HG03521 (cell line): ENCODE data around the gene LSG1.

ENCODE experiments used
- ATAC-seq: cut with Tn5 transposase; IDR thresholded peaks from one replicate; pipeline ENCODE4 v1.9.1; 2021; ENCODE audit warnings: mild to moderate bottlenecking, moderate library complexity; ENCODE audit not compliant: unreplicated experiment

Gene LSG1

DNA sequence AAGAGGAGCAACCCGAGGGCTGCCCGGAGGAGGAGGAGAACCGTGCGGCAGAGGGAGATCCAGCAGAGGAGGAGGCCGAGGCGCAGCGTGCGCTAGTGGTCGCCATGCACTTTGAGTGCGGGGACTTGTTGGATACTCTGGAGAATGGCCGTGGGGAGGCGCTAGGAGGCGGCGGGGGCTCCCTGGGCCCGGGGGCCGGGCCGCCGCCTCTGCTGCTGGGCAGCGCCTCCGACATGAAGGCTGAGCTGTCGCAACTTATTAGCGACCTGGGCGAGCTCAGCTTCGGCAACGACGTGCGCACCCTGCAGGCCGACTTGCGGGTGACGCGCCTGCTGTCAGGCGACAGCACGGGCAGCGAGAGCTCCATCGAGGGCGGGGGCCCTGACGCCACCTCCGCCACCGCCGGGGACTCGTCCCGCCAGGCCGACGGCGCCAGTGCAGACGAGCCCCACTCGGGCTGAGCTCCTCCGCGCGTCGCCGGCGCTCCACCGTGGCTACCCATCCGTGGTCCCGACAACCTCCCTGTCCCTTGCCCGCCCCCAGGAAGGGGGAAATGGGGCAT is 15.7 kb upstream of the LSG1 start:
- ATAC-seq = peak; percentile 33

DNA sequence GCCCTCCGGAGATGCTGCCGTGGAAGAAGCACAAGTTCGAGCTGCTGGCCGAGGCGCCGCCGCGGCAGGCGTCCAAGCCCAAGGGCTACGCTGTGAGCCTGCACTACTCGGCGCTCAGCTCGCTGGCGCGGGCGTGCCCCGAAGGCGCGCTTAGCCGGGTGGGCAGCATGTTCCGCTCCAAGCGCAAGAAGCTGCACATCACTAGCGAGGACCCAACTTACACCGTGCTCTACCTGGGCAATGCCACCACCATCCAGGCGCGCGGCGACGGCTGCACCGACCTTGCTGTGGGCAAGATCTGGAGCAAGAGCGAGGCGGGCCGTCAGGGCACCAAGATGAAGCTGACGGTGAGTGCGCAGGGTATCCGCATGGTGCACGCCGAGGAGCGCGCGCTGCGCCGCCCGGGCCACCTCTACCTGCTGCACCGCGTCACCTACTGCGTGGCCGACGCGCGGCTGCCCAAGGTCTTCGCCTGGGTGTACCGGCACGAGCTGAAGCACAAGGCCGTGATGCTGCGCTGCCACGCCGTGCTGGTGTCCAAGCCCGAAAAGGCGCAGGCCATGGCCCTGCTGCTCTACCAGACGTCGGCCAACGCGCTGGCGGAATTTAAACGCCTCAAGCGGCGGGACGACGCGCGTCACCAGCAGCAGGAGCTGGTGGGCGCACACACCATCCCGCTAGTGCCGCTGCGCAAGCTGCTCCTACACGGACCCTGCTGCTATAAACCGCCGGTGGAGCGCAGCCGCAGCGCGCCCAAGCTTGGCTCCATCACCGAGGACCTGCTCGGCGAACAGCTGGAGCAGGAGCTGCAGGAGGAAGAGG is 15.0 kb upstream of the LSG1 start:
- peak; percentile 4 for ATAC-seq

DNA sequence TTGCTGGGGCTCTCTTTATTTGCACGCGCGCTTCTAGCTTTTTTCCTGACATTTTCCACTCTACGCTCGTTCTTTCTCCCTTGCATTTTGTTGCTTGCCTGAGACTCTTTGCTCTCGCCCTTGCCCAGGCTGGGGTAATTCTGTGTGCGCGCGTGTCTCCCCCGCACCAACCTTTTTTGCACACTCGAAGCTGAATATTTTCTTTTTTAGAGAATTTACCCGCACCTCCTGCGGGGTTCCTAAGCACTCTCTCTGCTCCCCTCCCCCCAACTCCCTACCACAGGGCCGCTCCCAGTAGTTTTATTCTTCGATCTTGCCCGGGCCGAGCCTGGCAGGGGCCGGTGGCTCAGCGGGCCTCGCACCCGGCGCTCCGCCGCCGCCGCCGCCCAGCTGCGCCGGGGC is 14.4 kb upstream of the LSG1 start:
- no peak for ATAC-seq

DNA sequence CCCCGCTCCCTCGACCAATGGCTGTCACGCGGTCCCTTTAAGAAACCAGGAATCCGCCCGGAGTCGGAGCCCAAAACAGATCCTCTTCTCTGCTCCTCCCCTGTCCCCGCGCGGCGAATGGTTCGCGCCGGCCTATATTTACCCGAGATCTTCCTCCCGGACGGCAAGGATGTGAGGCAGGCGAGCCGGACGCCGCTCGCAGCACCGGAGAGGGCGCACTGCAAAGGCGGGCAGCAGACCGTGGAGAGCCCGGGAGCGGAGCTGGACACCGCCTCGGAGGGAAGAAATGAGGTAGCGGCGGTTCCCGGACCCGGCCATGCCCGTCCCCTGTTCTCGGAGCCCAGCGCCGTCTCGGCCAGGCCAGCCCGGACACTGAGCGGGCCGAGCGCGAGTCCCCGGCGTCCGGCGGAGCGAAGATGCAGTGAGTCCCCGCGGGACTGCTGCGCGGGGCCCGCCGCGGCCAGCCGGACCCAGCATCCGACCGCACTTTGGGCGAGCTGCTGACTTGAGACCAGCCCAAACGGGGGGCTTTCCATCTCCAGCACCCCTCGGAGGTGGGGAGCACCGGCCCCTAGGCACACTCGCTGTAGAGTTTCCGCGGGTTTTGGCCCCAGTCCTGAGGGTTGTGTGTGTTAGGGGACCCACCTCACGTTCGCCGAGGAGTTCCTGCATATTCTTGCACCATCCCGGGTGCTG is 13.9 kb upstream of the LSG1 start, which contains the start of gene FAM43A:
Gene FAM43A (plus strand): TSS at position 166 of the 696 bp plus-strand sequence. CDS start 944 bp downstream, outside the sequence.
- peak; percentile 31 for ATAC-seq

DNA sequence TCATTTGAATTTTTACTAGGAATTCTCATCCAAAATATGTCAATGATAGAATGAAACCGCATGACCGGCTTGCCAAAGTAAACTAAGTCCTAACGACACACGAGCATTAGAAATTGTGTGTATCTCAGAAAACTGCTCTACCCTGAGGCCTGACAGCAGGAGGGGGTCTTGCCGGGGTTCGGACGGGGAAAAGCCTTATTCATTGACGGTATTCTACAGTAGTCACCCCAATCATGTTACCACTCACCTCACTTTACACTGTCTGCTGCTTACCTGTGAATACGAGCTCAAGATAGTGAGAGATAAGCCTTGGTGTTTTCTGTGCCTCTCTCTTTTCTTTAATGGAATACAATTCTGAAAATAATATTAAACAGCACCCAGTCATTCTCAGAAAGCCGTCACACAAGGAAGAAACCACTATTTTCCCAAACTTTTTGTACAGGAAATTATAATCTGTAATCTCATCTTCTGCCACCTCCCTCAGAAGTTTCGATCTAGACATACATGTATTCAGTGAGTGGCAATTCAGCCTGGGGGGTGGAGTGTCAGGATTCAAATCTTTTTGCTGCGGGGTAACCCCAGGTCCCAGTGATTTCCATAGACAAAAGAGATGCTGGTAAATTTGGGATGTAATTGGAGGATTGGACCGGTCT is 13.2 kb upstream of the LSG1 start:
- peak; percentile 1 for ATAC-seq

DNA sequence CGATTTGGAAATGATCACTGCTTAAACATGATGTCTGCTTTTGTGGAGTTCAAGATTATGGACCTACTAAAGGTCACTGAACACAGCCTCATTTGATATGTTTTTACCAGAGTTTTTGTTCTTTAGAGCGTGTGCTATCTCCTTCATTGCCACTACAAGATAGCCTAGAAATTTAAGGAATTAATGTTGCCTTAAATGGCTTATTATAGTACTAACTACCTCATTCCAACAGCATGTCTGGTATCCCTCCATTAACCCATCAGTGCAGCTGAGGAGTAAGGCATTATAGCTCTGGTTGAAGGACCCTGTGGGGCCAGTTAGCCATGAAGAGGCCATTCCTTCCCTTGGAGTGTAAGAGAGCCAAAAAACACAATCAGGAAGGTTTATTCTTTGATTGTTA is 11.4 kb upstream of the LSG1 start:
- no peak for ATAC-seq

- no peak for ATAC-seq
Measured at GRCh38 chr3:194682694-194683310, 10.8 kb upstream of the LSG1 start.

- no peak for ATAC-seq
Measured at GRCh38 chr3:194682189-194682693, 10.2 kb upstream of the LSG1 start.

- no peak for ATAC-seq
Measured at GRCh38 chr3:194680888-194681615, 9.1 kb upstream of the LSG1 start.

DNA sequence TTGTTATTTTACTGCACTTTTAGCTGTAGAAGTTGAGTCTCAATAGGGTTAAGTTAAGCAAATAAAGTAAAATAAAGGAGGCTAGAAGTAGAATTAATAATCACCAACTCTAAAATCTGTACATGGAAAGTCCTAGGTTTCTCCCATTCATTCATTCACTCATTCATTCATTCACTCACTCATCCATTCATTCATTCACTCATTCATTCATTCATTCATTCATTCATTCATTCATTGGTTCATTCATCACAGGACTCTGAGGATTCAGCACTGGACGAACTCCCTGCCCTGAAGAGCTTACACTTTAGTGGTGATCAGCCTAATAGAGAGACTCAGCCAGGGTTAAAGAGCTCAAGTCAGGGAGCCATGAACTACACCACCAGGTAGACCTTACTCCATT is 4.5 kb upstream of the LSG1 start:
- no peak for ATAC-seq

DNA sequence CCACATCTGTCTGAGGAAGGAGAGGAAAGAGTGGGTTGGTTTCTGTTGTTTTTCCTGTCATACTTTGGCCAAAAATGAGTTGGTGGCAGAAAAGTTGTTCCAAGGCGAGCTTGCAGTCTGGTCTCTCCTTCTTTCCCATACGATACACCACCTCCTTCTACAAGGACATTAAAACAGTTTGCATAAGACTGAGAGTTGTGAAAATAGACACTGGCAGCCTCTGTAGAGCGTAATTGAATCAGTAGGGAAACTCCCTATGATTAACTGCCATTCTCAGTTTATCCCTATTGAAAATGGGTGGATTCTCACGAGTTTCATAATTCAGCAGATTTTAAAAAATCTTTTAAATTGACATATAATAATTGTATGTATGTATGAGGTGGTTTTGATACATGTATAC is 3.7 kb upstream of the LSG1 start:
- ATAC-seq = no peak

DNA sequence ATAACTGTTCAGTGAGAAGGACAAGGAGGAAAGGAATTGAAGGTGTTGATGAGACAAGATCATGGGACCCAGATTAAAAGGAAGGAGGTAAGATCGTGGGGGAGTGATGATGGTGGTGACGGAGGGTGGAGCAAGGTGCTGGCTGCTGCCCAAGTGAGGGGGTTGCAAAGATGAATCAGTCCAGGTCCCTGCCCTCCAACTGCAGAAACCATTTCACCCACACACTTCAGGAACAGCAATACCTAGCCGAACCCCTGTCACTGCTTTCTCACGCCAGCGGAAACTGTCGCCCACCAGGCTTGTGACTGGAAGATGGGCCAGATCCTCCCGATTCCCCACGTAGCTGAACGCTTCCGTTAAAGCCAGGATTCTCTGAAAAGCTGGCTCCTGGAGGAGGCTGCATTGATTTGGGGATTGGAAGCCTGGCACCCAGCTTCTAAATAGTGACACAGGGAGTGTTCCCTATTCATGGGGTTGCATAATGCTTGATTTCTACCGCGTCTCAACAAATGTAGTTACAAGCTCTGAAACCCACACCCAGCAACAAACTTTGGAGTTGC is 3.2 kb upstream of the LSG1 start:
- ATAC-seq = no peak

DNA sequence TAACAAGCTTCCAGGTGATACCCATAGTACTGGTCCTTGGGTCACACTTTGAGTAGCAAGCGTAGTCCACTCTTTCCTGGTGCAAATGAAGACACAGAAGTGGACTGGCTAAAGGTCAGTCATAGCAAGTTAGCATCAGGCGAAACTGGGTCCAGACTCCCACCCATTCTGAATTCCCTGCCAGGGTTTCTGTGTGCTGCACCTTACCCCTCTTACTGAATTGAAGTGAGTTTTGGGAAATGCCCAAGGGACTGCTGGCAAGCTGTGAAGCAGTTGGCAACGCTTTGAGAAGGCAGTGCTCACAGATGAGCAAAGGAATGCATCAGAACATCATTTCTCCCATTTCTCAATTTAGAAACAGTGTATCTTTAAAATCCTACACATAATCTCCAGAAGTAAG is 1.8 kb upstream of the LSG1 start:
- no peak for ATAC-seq

- no peak for ATAC-seq
Measured at GRCh38 chr3:194672876-194673275, 885 bp upstream of the LSG1 start.

- peak; percentile 7 for ATAC-seq
Measured at GRCh38 chr3:194671511-194671899, 486 bp downstream of the LSG1 start.

- ATAC-seq = no peak
Measured at GRCh38 chr3:194667363-194667762, 4.6 kb downstream of the LSG1 start.

- no peak for ATAC-seq
Measured at GRCh38 chr3:194664857-194665256, 7.1 kb downstream of the LSG1 start.

GRCh38 chr3:194661946-194662345 is 10.0 kb downstream of the LSG1 start:
- ATAC-seq = no peak

GRCh38 chr3:194661374-194661773 is 10.6 kb downstream of the LSG1 start:
- no peak for ATAC-seq

- no peak for ATAC-seq
Measured at GRCh38 chr3:194659778-194660177, 12.2 kb downstream of the LSG1 start.
